ENCODE data around the gene IER3.
A peak's percentile ranks its signal among the peaks of the same experiment; 100 is the strongest.

Gene IER3, protein sequence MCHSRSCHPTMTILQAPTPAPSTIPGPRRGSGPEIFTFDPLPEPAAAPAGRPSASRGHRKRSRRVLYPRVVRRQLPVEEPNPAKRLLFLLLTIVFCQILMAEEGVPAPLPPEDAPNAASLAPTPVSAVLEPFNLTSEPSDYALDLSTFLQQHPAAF

DNA sequence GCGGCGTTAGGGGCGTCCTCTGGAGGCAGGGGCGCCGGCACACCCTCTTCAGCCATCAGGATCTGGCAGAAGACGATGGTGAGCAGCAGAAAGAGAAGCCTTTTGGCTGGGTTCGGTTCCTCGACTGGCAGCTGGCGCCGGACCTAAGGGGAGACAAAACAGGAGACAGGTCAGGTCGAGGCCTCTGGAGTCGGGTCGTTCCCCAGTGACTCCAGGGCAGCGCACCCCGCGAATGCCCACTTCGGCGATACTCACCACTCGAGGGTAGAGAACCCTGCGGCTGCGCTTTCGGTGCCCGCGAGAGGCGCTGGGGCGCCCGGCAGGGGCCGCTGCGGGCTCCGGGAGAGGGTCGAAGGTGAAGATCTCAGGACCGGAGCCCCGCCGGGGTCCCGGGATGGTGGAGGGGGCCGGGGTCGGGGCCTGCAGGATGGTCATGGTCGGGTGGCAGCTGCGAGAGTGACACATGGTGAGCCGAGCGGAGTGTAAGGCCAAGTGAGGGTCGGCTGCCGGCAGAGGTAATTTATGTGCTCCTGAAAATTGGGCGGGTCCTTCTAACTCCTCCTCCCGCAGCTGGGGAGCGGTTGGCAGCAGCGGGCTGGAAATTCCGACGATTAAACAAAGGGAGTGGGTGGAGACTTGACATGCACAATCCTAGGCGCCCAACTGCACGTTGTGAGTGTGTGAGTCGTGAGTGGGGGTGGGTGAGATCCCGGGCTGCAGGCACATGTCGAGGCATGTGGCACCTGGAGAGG, at the start of gene IER3:
IER3 (minus strand) TSS at position 494 of the 752 bp plus-strand sequence; CDS start at position 465, 29 bp downstream.
- TF ChIP-seq, protein P1, sequence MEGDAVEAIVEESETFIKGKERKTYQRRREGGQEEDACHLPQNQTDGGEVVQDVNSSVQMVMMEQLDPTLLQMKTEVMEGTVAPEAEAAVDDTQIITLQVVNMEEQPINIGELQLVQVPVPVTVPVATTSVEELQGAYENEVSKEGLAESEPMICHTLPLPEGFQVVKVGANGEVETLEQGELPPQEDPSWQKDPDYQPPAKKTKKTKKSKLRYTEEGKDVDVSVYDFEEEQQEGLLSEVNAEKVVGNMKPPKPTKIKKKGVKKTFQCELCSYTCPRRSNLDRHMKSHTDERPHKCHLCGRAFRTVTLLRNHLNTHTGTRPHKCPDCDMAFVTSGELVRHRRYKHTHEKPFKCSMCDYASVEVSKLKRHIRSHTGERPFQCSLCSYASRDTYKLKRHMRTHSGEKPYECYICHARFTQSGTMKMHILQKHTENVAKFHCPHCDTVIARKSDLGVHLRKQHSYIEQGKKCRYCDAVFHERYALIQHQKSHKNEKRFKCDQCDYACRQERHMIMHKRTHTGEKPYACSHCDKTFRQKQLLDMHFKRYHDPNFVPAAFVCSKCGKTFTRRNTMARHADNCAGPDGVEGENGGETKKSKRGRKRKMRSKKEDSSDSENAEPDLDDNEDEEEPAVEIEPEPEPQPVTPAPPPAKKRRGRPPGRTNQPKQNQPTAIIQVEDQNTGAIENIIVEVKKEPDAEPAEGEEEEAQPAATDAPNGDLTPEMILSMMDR (IDR thresholded peaks at IDR 0.05; ENCODE audit: low read depth, low read length): peak; percentile 57
- H3K4me3 ChIP-seq (ENCODE audit: low read depth, low read length): peak within 1 kb of the TSS; percentile 98

DNA sequence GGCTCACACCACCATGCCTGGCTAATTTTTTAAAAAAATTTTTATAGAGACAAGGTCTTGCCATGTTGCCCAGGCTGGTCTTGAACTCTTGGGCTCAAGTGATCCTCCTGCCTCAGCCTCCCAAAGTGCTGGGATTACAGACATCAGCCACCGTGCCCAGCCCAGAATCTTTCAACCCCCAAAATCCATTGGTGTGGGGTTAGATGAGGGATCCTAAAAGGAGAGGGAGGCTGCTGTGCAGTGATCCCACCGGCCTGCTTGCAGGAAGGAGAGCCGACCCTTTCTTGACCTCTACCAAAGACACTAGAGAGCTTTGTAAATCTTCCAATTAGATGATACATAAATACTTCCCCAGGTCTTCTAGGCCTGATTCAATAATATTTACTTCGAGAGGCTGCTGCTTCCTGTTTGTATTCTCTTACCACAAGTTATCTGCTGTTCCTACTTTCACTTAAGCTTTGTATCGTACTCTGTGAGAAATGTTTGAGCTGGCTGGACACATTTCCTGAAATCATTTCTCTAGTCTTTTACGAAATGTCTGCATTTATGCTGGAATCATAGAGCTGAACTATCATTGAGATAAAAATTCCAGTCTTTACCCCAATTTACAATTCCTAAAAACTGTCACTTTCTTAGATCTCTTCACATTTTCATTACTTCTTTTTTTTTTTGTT, 49.3 kb upstream of the IER3 start:
- H3K4me3 ChIP-seq (ENCODE audit: low read depth, low read length): no peak overlapping the region
- TF ChIP-seq, protein P1 (IDR thresholded peaks at IDR 0.05; ENCODE audit: low read depth, low read length): no peak

DNA sequence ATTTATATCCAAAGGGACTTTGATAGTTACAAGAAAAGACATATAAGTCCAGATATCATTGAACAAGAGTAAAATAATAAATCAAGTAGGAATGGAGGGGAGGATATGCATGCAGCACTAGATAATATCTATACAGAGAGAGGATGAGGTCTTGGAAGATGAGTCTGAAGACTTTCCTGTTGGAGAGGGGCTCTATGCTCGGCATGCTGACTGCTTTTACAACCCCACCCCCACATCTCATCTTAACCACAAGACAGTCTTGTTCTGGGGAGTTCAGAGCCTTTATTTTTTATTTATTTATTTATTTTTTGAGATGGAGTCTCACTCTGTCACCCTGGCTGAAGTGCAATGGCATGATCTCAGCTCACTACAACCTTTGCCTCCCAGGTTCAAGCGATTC, 48.4 kb upstream of the IER3 start:
- no peak overlapping the region for H3K4me3 ChIP-seq (ENCODE audit: low read depth, low read length)
- TF ChIP-seq, protein P1 (IDR thresholded peaks at IDR 0.05; ENCODE audit: low read depth, low read length): no peak

DNA sequence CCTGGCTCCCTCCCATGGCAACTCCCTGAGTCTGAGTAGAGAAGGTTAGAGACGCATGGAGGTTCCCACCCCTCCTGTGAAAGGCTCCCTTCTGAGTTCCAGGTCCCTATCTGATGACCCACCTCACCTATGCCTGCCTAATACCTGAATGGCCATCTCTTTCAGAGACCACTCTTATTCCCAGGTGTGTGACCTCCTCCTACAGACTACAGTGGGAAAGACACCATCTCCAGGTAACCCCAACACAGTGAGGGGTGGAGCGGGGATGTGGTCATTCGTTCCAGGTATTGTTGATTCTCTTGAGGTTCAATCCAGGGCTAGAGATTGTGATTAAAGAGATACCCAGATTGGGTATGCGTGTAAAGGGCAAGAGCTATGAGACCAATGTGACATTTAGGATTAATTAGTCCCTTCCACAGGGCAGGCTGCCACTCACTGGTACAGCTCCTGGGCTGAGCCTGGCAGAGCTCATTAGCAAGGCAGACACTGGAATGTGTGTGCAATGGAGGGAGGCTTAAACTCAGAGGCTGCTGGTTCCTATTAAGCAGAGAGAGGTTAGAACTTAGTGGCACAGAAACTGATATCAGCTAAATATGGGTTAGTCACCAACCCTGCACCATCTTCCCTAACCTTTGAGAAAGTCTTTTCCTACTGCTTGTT, 46.5 kb upstream of the IER3 start:
- TF ChIP-seq, protein P1 (IDR thresholded peaks at IDR 0.05; ENCODE audit: low read depth, low read length): no peak
- H3K4me3 ChIP-seq (ENCODE audit: low read depth, low read length): no peak overlapping the region

DNA sequence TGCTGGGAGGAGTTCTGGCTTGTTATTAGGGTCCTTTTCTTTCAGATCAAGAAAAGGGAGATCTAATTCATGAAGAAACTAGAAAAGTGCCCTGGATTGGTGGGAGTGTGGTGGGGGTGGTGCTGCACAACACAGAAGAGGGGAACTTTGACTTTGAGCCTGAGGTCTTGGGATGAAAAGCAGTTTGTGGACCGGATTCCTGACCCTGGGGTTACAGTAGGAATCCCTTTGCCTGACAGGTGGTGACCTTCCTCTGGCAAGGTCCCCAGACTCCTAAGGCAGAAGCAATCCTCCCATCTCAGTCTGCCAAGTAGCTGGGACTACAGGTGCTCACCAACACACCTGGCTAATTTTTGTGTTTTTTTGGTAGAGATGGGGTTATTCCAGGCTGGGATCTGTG, 45.3 kb upstream of the IER3 start:
- TF ChIP-seq, protein P1 (IDR thresholded peaks at IDR 0.05; ENCODE audit: low read depth, low read length): no peak
- no peak overlapping the region for H3K4me3 ChIP-seq (ENCODE audit: low read depth, low read length)

DNA sequence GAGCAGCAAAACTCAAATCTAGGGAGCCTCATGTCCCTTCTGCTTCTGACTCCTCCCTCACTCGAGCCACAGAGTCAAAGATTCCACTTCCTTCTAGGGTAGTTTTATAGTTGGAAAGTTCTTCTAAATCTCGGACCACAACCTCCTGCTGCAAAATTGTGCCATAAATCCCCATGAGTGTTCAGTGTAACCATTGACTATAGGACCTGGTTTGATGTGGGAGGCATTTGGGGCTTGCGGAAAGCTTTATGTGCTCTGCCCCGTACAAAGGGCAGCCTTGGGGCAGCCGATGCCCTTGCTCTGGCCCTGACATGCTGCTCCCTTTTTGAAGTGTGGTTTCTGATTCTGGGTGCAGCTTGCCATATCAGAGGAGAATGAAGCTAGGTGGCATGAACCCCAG, 43.6 kb upstream of the IER3 start:
- H3K4me3 ChIP-seq (ENCODE audit: low read depth, low read length): no peak overlapping the region
- TF ChIP-seq, protein P1 (IDR thresholded peaks at IDR 0.05; ENCODE audit: low read depth, low read length): no peak

All from WI38 (cell line).